ENCODE data around the gene XRCC5.

GRCh38 chr2:216192931-216193330 lies 83.8 kb downstream of the XRCC5 start:
- TF ChIP-seq, protein P1, sequence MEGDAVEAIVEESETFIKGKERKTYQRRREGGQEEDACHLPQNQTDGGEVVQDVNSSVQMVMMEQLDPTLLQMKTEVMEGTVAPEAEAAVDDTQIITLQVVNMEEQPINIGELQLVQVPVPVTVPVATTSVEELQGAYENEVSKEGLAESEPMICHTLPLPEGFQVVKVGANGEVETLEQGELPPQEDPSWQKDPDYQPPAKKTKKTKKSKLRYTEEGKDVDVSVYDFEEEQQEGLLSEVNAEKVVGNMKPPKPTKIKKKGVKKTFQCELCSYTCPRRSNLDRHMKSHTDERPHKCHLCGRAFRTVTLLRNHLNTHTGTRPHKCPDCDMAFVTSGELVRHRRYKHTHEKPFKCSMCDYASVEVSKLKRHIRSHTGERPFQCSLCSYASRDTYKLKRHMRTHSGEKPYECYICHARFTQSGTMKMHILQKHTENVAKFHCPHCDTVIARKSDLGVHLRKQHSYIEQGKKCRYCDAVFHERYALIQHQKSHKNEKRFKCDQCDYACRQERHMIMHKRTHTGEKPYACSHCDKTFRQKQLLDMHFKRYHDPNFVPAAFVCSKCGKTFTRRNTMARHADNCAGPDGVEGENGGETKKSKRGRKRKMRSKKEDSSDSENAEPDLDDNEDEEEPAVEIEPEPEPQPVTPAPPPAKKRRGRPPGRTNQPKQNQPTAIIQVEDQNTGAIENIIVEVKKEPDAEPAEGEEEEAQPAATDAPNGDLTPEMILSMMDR (IDR thresholded peaks at IDR 0.05): no peak
- TF ChIP-seq POLR2A (IDR thresholded peaks at IDR 0.05): no peak
